Measurements from ENCODE around the gene BPNT1.

GRCh38 chr1:220056374-220056773 is 33.2 kb downstream of the BPNT1 start:
- TF ChIP-seq CTCF (IDR thresholded peaks at IDR 0.05) (no peak), ZFX (IDR thresholded peaks at IDR 0.05; ENCODE audit: borderline replicate concordance) (no peak)

All from 22Rv1 (cell line).